Measurements from ENCODE around the gene WDR91.

GRCh38 chr7:135199439-135199838 is 11.9 kb downstream of the WDR91 start:
- no peak for TF ChIP-seq CTCF (IDR thresholded peaks at IDR 0.05)
- TF ChIP-seq EZH2 (IDR thresholded peaks at IDR 0.05; ENCODE audit: borderline replicate concordance, insufficient read depth, low read depth, low read length, poor library complexity, severe bottlenecking): no peak
